ENCODE measurements around the gene ZNF236.

DNA sequence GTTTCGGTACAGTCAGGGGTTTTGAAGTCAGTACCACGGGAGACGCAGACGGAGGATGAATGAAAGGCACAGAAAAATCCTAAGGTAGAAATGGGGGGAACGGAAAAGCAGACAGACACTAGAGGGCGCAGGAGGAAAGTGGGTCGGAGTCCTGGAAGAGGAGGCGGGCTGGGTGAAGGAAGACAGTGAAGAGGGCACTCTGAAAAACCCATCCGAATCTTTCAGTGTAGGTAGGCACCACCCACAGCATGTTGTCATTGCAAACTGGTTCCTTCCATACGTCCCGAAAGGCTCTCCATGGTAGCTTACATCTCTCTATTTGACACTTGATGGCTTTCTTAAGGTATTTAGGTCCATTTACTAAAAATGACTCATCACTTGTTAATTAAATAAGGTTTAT, 18.5 kb upstream of the ZNF236 start:
- no peak for TF ChIP-seq POLR2AphosphoS5 (IDR thresholded peaks at IDR 0.05)
- TF ChIP-seq, protein P1, sequence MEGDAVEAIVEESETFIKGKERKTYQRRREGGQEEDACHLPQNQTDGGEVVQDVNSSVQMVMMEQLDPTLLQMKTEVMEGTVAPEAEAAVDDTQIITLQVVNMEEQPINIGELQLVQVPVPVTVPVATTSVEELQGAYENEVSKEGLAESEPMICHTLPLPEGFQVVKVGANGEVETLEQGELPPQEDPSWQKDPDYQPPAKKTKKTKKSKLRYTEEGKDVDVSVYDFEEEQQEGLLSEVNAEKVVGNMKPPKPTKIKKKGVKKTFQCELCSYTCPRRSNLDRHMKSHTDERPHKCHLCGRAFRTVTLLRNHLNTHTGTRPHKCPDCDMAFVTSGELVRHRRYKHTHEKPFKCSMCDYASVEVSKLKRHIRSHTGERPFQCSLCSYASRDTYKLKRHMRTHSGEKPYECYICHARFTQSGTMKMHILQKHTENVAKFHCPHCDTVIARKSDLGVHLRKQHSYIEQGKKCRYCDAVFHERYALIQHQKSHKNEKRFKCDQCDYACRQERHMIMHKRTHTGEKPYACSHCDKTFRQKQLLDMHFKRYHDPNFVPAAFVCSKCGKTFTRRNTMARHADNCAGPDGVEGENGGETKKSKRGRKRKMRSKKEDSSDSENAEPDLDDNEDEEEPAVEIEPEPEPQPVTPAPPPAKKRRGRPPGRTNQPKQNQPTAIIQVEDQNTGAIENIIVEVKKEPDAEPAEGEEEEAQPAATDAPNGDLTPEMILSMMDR (IDR thresholded peaks at IDR 0.05) = peak in 1 of 2 donors; percentile 74
- TF ChIP-seq POLR2A (IDR thresholded peaks at IDR 0.05) = no peak
- no peak for TF ChIP-seq EP300 (IDR thresholded peaks at IDR 0.05)

Data from suprapubic skin (tissue), 4 donors.